AG09319 (cell line): ENCODE results near the gene CHD9.
"Not testable (repeated sequence)": the region's sequence is repeated elsewhere in the genome, so short reads cannot be mapped to it uniquely, and the experiment has no call there.

ENCODE experiments used
- DNase-seq: peaks from one replicate; pipeline ENCODE4 v3.0.0-alpha.2; 2010; ENCODE audit warnings: low read depth; ENCODE audit errors: extremely low read depth
- TF ChIP-seq, protein P1 (sequence below): IDR thresholded peaks from 2 replicates; pipeline ENCODE4 v1.5.1; 2011; ENCODE audit warnings: low read depth, mild to moderate bottlenecking, inconsistent platforms, low read length, moderate library complexity

CHD9 gene

DNA sequence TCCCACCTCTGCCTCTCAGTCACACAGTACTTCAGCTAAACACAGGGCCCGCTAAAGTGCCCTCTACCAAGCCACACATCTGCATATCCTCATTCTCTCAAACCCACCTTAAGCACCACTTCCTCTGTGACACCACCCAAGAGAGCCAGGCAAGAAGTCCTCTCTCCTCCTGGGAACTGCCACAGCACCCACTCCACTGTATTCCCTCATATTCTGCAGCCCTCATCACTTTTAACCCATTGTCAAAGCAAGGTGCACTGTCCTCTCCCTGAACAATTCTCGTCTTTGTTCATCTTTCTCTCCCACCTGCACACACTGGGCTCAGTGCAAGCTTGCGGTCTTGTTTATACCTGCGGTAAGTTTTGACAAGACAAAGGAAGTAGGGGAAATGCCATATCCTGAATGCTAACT, 13.6 kb downstream of the CHD9 start:
- no peak for DNase-seq
- TF ChIP-seq, protein P1, sequence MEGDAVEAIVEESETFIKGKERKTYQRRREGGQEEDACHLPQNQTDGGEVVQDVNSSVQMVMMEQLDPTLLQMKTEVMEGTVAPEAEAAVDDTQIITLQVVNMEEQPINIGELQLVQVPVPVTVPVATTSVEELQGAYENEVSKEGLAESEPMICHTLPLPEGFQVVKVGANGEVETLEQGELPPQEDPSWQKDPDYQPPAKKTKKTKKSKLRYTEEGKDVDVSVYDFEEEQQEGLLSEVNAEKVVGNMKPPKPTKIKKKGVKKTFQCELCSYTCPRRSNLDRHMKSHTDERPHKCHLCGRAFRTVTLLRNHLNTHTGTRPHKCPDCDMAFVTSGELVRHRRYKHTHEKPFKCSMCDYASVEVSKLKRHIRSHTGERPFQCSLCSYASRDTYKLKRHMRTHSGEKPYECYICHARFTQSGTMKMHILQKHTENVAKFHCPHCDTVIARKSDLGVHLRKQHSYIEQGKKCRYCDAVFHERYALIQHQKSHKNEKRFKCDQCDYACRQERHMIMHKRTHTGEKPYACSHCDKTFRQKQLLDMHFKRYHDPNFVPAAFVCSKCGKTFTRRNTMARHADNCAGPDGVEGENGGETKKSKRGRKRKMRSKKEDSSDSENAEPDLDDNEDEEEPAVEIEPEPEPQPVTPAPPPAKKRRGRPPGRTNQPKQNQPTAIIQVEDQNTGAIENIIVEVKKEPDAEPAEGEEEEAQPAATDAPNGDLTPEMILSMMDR = no peak

DNA sequence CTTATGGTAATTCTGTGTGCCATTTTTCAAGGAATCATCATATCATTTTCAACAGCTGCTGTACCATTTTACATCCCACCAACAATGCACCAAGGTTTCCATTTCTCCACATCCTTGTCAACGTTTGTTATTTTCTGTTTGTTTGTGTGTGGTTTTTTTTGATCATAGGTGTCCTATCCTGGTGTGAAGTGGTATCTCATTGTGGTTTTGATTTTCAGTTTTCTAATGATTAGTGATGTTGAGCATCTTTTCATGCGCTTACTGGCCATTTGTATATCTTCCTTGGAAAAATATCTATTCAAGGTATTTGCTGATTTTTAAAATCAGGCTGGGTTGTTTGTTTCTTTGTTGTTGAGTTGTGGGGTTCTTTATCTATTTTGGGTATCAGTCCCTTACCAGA, 15.0 kb downstream of the CHD9 start:
- no peak for DNase-seq
- TF ChIP-seq, protein P1 = no peak

DNA sequence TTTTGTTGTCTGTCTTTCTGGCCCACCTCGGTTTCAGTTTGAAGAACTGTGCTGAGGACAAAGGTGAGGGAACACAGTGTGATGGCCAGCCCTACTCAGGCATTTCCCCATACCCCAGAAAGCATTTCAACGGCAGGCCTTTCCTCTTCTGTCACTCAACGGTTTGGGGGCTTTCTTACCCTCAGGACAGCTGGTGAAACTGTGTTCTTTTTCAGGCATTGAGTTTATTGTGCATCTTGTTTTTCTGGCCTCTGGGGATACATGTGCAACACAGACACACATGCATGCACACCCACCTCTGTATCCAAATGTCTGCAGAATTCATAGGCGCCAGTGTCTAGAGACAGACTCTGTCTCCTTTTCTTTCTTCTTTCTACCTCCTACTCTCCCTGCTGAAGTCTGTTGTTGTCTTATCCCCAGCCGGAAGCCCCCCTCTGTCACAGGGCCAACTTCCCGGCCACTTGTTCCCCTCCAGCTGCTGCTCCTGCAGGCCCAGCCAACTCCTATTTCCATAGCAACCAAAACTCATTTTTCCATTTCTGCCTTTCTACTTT, 17.0 kb downstream of the CHD9 start:
- DNase-seq = no peak
- TF ChIP-seq, protein P1 = no peak

DNA sequence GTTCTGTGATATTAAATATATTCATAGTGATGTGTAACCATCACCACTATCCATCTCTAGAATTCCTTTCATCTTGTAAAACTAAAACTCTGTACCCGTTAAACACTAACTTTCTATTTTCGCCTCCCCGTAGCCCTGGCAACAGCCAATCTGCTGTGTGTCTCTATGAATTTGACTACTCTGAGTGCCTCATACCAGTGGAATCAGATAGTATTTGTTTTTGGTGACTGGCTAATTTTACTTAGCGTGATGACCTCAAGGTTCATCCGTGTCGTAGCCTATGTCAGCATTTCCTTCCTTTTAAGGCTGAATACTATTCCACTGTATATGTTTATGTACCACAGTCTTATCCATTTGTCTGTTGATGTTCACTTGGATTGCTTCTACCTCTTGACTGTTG, 18.2 kb downstream of the CHD9 start:
- DNase-seq = no peak
- TF ChIP-seq, protein P1 = no peak

DNA sequence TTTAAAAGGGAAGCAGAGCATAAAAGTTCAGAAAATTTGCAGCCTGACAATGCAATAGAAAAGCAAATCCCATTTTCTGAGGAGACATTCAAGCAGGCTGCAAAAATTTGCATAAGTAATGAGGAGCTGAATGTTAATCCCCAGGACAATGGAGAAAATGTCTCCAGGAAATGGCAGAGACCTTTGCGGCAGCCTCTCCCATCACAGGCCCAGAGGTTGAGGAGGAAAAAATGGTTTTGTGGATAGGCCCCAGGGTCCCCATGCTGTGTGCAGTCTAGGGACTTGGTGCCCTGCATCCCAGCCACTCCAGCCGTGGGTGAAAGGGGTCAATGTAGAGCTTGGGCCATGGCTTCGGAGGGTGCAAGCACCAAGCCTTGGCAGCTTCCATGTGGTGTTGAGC, 19.5 kb downstream of the CHD9 start:
- not testable (repeated sequence) for DNase-seq

DNA sequence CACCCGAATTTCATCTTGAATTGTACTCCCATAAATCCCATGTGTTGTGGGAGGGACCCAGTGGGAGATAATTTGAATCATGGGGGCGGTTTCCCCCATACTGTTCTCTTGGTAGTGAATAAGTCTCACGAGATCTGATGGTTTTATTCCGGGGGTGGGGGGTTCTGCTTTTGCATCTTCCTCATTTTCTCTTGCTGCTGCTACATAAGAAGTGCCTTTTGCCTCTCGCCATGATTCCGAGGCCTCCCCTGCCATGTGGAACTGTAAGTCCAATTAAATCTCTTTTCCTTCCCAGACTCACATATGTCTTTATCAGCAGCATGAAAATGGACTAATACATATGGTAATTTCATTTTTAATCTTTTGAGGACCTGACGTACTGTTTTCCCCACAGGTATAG, 20.7 kb downstream of the CHD9 start:
- DNase-seq = not testable (repeated sequence)

DNA sequence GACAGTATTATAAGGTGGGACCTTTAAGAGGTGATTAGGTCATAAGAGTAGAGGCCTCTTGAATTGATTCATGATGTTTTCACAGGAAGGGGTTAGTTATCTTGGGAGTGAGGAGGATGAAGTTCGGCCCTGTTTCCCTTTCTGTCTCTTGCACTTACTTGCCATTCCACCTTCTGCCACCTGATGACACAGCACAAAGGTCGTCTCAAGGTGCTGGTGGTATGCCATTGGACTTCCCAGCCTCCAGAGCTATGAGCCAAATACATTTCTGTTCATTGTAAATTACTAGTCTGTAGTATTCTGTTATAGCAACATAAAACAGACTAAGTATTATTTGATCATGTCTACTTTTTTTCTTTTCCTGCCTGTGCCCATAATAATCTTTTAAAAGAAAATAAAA, 23.5 kb downstream of the CHD9 start:
- DNase-seq = no peak

DNA sequence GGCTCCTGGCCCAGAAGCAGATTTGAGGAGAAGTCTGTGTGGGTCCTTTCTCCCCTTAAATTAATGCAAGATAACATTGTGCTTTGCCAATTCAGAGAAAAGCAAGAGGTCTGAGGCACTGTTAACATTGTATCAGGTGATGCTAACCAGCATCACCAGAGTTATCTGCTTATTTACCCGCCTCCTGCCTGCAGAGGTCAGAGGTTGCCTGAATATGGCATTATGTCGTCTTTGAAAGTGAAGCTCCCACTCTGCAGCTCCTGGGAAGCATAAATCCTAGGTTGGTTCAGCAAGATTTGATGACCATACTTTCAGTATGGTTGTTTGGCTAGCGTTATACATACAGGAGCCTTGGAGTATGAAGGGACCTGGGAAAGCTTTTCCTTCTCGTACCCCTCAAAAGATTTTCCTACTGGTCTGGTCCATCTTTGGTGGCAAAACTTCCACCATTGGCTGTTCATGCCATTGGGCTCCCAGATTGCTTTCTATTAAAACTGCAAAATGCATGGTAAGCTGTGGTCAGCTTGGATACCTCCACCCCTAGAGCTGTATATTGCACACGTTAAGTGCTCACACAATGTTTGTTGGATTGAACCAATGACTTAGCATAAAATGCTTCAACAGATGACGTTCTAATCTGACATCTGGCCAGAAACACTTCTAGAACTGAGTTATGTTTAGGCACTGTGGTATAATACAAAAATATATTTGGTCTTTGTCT, 24.1 kb downstream of the CHD9 start:
- TF ChIP-seq, protein P1 = no peak
- no peak for DNase-seq

More for the DNA sequence above, 23.5 kb downstream of the CHD9 start:
- TF ChIP-seq, protein P1 = no peak
